Measurements from ENCODE around the gene NUP210L. TPM values are rescaled to one million over a fixed set of nuclear protein-coding genes. Genes with fewer than 3 reads are reported as not detected.

Gene NUP210L
- total and polyA plus RNA-seq, 2 of the 13 experiments (the other 11 are each of a cell fraction or from before 2014, with no cell fraction given): not detected

GRCh38 chr1:153967107-153967999 lies 187.5 kb downstream of the NUP210L start, which contains the start of gene CREB3L4 (continued):
- TF ChIP-seq ZNF318 (CRISPR knock-in tag; IDR thresholded peaks at IDR 0.05) (peak; percentile 46; the same call in 1 of the 2 replicates), ZNF225 (CRISPR knock-in tag; IDR thresholded peaks at IDR 0.05) (no peak), SP4 (CRISPR knock-in tag; IDR thresholded peaks at IDR 0.05) (peak; percentile 64; the same call in 1 of the 2 replicates), MAFG (CRISPR knock-in tag; IDR thresholded peaks at IDR 0.05) (no peak), CENPT (CRISPR knock-in tag; IDR thresholded peaks at IDR 0.05; ENCODE audit: low read depth) (no peak), HDAC1 (CRISPR knock-in tag; IDR thresholded peaks at IDR 0.05) (peak; percentile 88), ATF6 (CRISPR knock-in tag; conservative IDR thresholded peaks at IDR 0.05) (no peak), THAP9 (CRISPR knock-in tag; IDR thresholded peaks at IDR 0.05; ENCODE audit: borderline replicate concordance) (0 out of 2 replicates have a peak, but pooled peaks have one; percentile 64), ZNF674 (CRISPR knock-in tag; IDR thresholded peaks at IDR 0.05; ENCODE audit: low read depth) (no peak), KDM3A (CRISPR knock-in tag; IDR thresholded peaks at IDR 0.05; ENCODE audit: low read depth) (no peak; the same call in 1 of the 2 replicates)

Measured in HepG2 (cell line).